Measurements from ENCODE around the gene TBX5.
"Not testable (repeated sequence)": the region's sequence is repeated elsewhere in the genome, so short reads cannot be mapped to it uniquely, and the experiment has no call there.

Gene TBX5

DNA sequence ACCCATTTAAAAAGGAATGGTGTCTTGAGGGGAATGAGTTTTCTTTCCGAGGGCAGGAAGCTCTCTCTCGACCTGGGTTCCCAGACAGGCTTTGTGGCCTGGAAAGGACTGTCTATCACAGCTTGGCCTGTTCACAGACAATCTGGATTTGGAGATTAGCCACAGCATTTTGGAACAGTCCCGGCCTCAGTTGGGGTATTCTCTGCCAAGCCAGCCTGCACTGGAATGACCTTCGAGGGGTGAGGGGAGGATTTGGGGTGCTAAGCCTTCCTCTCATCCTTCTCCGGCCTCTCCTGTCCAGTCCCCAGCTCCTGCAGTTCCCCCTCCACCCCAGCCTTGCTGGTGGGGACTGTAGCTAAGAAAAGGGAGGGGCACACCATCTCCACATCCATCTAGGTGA, 13.0 kb downstream of the TBX5 start:
- no peak for DNase-seq (ENCODE audit: extremely low read depth in 1 of 2, low read depth in 1 of 2)

DNA sequence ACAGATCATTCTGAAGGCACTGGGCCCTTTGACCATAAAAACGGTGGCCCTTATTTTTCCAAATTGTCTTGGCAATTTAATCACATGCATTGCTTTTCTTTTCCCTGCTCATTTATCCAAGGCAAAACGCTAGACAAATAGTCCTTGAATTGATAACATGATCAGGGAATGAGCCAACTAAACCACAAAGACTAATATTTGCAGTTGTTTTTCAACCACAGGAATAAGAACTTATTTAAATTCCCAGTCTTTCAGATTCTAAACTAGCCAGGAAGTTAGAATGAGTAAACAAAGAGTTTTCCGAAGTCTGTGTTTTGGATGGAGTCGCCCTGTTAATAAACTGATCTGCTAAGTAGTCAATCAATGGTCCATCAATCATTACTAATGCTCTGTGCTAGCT, 14.9 kb downstream of the TBX5 start:
- DNase-seq (ENCODE audit: extremely low read depth in 1 of 2, low read depth in 1 of 2), result no peak

DNA sequence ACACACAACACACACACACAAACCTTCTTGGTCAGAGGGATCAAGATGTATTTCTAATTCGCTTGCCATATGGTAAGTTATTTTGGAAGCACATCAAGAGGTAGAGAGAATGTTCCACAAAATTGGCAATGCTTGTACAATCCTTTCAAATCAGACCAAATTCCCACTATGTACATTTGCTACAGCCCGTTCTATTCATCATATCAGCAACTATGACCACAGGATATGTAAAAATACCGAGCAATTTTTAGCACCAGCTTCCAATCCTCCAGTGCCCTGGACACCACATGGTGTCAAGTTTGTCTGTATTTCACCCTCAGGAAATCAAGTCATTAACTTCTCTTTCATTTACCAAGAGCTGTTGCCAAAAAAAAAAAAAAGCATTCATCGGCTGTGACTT, 21.2 kb downstream of the TBX5 start:
- DNase-seq (ENCODE audit: extremely low read depth in 1 of 2, low read depth in 1 of 2), result no peak

DNA sequence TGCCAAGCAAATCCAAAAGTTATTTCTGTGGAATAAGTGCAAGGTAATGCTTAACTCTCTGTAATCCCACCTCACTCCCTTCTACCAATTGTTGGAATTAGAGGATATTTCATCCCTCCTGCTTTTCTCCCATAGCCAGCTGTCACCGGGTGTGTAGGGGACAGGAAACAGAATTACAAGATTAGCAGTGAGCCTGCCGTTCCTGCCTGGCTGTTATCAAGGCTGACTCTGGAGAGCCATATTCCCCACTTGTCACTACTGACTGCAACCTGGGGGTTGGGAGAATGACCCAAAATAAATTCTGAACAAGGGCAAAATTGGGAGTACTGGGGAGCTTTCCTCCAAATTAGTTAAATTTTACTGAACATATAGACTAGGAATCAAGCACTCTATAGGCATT, 24.8 kb downstream of the TBX5 start:
- no peak for DNase-seq (ENCODE audit: extremely low read depth in 1 of 2, low read depth in 1 of 2)

DNA sequence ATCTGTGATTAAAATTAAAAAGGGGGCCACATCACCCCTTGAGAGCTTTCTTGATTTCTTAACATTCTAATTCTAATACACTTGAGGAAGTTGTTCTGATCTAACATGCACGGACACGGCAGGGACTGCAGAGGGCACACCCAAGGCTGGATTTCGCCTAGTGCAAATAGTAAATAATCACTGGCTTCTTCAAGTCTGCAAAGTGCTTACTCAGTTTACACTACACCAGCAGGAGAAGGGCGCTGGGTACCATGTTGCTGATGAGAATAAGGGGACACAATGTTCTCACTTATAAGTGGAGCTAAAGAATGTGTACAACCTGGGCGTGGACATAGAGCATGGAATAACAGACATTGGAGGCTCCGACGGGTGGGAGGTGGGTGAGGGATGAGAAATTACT, 34.2 kb downstream of the TBX5 start:
- no peak for DNase-seq (ENCODE audit: extremely low read depth in 1 of 2, low read depth in 1 of 2)

DNA sequence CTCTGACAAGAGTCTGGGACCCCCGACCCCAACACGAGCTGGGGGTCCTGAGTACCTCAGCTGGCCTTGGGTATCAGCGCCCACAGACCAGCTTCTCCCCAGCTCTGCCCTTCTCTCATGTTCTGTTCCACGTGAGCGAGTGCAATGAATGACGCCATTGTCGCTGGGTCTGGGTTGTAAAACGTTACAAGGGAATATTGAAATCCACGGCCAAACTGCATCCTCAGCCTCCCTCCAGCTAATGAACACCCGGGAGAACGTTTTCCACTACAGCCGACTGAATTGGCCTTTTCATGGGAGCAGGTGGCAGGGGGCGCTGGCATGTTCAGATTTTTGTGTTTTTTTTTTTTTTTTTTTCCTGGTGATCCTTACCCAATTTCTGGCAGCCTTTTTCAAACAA, 34.7 kb downstream of the TBX5 start:
- no peak for DNase-seq (ENCODE audit: extremely low read depth in 1 of 2, low read depth in 1 of 2)

DNA sequence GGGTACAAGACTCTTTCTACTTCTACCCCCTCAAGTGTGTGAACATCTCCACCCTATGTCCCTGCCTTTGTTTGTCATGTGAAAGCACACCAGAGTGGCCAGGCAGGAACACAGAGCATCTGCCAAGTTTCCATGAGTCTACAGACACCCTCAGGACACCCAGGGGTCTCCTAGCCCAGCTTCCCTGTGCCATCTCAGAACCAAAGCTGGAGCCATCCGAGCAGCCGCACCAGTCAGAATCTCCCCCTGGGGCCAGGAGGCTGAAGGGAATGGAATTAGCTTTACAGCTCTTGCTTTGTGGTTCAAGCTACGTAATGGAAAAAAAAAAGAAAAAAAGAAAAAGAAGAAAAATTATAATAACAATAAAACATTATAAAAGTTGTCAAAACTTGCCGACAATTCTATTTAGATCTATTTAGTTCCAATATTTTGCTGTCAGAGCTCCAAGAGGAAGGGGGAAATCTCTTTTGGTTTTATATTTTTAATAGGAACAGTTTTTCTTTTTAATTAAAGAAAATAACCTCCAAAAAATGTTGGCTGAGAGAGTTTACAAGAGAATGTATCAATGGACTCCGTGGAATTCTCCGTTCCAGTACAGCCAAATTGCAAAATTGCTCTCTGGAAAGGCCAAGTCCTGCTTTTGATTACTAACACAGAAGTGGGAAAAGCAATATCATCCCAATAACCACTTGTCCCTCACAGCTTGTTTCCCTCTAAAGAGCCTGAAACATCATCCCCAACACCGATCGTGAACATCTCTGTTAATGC, 37.1 kb downstream of the TBX5 start:
- no peak for DNase-seq (ENCODE audit: extremely low read depth in 1 of 2, low read depth in 1 of 2)

DNA sequence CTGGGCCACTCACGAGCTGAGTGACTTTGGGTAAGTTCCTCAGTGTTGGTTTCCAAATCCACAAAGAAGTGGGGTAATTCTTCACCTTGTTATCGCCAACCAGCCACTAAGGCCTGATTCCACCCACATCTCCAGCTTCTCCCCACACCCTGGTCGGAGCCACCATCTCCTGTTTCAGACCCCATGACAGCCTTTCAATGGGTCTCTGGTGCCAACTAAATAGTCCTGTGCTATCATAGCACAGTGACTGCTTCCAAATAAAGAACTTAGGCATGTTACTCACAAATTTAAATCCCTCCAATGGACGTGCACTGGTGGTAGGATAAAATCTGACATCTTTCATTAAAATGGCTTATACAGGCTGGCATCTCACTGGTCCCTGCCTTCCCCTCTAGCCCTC, 44.0 kb downstream of the TBX5 start:
- DNase-seq (ENCODE audit: extremely low read depth in 1 of 2, low read depth in 1 of 2), result no peak

DNA sequence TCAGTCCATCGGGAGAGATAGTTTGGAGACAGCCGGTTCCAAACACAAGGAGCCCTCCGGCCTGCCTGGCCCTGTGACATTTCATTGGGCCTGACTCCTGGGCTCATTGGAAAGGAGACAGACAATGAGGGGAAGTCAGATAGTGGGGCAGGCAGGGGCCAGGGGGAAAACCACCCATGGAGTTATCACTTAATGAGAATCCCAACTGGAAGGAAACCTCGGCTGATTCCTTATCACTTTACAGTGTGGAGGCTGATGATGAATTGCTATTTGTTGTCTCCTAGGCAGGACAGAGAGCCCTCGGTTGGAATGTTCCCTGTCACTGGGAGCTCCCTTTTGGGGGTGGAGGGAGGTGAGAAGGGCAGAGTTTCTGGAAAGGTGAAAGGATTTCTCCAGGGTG, 44.4 kb downstream of the TBX5 start:
- DNase-seq (ENCODE audit: extremely low read depth in 1 of 2, low read depth in 1 of 2), result no peak

DNA sequence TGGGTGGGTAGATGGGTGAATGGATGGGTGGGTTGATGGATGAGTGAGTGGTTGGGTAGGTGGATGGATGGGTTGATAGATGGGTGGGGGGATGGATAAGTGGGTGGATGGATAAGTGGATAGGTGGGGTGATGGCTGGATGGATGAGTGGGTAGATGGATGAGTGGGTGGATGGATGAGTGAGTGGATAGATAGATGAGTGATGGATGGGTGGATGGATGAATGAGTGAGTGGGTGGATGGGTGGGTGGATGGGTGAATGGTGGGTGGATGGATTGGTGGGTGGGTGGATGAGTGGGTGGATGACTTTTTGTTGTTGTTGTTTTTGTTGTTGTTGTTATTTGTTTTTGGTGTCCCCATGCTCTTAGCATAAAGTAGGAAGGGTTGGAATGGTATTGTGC, 45.5 kb downstream of the TBX5 start:
- DNase-seq (ENCODE audit: extremely low read depth in 1 of 2, low read depth in 1 of 2), result no peak

DNA sequence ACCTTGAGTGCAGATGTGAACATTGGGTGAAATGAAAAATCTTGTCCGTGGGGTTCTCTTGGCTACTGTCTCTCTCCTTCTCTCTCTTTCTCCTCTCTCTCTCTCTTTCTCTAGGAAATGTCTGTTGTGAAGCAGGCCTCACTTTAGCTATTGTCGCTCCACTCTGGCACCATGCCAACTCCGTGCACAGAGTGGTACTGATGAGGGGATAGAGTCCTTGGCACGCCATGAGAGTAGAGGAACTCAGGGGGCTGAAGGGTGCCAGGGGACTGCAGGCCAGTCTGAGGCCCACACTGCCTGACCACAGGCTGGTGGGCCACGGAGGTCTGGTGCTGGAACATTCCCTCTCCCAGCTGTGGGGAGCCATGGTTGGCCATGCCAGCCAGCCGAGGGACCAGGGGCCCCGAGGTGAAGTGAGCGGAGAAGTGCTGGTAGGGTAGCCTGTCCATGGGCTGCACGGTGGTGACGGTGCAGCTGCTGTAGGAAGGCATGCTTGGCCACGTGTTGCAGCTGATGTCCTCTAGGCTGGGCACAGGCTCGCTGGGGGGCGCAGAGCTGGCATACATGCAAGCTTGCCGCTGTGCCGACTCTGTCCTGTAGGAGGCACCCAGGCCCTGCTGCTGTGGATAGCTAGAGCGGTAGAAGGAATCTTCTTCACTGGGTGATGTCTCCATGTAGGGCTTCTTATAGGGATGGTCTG, 50.4 kb downstream of the TBX5 start:
- DNase-seq (ENCODE audit: extremely low read depth in 1 of 2, low read depth in 1 of 2), result no peak

DNA sequence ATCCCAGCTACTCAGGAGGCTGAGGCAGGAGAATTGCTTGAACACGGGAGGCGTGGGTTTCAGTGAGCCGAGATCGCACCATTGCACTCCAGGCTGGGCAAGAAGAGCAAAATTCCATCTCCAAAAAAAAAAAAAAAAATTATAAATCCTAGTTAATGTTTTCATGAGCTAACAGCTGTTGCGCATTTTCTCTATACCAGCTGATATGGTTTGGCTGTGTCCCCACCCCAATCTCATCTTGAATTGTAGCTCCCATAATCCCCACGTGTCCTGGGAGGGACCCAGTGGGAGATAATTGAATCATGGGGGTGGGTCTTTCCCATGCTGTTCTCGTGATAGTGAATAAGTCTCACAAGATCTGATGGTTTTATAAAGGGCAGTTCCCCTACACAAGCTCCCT, 56.7 kb downstream of the TBX5 start:
- DNase-seq (ENCODE audit: extremely low read depth in 1 of 2, low read depth in 1 of 2), result not testable (repeated sequence)

DNA sequence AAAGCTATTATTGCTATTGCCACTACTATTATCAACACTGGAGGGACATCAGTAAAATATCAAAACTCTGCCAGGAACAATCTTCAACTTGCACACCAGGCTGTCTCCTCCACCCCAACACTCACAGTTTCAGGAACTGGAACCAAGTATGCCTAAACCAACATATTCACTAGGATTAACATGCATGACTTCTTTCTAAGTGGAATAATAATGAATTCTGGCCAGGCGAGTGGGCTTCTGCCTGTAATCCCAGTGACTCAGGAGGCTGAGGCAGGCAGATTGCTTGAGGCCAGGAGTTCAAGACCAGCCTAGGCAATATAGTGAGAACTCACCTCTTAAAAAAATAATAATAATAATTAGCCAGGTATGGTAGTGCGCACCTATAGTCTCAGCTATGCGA, 58.1 kb downstream of the TBX5 start:
- DNase-seq (ENCODE audit: extremely low read depth in 1 of 2, low read depth in 1 of 2), result no peak

DNA sequence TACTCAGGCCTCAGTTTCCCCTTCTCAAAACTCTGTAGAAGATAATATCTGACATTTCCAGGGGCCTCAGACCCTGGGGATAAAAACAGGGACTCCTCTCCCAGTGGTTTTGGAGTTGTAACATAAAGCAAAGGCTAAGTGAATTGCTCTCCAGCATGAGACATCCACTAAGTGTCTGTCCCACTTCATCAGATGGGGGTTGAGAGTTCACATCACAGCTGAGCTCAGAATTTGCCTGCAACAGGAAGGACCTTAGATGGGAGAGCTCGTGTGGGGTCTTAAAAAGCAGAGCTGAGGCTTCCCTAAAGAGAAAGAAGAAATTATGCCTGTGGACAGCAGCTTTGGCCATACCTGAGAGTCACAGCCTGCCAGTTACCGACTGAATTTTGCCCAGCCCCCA, 61.1 kb downstream of the TBX5 start:
- DNase-seq (ENCODE audit: extremely low read depth in 1 of 2, low read depth in 1 of 2), result no peak

DNA sequence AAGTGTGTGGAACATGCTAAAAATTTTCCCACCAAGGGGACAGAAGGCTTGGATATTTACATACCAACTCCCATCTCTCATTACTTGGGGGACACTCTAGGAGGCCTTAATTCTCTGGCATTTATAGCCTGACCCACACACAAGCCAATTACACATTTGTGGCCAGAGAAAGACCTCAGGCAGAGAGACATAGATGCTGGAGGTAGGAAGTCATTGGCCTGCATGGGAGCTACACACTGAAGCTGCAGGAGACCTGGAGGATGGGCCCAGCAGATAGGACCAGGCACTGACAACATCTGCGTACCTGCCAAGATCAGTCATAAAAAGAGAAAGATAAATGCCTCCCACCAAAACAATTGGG, 61.7 kb downstream of the TBX5 start:
- no peak for DNase-seq (ENCODE audit: extremely low read depth in 1 of 2, low read depth in 1 of 2)

DNA sequence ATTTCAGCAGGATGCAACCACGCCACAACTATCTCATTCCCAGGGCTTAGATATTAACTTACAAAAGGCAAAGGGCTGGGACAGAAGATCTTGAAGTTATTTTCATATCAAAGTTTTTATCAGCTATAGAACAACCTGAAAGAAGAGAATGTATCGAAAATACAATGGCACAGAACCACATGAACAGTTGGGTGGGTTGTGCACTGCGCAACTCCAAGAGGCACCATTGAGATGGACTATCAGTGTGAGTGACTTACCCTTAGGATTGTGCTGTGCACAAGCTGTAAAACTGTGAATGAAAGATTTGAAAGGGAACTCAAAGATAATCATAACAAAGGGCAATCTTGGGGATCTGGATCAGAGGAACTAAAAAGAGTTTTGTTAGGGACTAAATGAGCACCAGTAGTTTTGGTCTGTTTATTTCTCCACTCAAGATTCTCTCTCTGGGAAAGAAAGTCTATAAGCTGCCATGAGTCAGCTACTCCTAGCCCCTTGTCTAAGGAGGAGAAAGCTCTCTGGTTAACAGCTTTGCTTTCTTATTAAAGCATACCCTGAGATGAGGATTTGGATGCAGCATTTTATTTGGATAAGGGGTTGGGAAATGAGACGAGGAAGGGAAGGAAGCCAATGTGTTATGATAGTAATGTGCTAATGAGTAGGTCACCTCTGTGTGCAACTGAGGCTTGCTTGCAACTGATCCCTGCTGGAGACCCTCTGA, 62.2 kb downstream of the TBX5 start:
- DNase-seq (ENCODE audit: extremely low read depth in 1 of 2, low read depth in 1 of 2), result no peak

DNA sequence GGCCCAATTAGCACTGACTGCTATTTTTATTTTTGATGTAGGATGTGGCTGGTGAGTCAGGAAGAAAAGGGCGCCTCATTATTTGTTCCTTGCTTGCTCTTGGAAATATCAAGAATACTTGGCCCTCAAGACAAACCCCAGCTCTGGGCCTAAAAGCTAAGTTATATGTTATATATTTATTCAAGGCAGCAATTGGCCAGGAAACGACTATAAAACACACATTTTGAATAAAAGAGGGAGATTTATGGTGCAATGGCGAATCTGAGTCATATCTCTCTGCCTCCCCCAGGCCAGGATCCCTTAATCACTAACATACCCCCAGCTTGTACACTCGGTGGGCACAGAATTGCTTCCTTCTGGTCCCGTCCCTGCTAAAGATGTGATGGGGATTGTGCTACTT, 63.3 kb downstream of the TBX5 start:
- DNase-seq (ENCODE audit: extremely low read depth in 1 of 2, low read depth in 1 of 2), result no peak

DNA sequence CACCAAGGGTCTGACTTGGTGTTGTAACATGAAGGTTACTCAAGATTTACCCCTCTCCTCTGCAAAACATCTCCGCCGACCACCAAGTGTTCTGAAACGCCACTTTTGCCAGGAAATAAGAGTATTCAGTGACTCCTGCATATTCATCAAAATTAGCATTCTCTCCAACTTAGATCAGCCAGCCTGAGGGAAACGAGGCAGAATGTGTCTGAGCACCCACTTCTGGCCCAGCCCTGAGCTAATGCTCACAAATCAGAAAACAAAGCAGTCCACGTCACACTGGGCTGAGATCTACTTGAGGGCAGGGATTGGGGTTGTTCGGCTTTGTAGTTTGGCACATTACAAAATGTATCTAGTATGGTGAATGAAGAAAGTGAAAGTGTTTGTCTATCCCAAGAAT, 64.3 kb downstream of the TBX5 start:
- DNase-seq (ENCODE audit: extremely low read depth in 1 of 2, low read depth in 1 of 2), result no peak

DNA sequence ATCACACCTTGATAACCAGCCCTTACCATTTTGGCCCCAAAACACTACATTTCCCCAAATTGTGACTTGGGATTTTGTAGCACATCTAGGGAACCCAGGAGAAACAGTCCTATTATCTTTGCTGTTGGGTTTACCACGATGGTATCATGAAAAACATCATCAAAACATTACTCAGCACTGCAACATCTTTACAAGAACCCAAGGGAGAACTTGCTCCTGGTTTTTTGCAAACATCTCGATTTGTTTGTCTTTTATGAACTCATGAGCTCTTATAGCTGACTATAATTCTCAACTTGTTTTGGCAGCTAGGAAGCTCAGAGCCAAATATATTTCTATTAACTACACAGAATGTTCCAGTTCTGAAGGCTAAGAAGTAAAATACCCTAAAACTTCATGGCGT, 65.7 kb downstream of the TBX5 start:
- no peak for DNase-seq (ENCODE audit: extremely low read depth in 1 of 2, low read depth in 1 of 2)

DNA sequence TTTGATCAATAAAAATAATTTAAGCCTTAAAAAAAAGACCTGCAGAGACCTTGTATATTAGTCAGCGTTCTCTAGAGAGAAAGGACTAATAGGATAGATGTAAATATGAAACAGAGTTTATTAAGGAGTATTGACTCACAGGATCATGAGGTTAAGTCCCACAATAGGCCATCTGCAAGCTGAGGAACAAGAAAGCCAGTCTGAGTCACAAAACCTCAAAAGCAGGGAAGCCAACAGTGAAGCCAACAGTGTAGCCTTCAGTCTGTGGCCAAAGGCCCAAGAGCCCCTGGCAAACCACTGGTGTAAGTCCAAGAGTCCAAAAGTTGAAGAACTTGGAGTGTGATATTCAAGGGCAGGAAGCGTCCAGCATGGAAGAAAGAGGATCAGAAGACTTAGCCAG, 66.3 kb downstream of the TBX5 start:
- DNase-seq (ENCODE audit: extremely low read depth in 1 of 2, low read depth in 1 of 2), result no peak

DNA sequence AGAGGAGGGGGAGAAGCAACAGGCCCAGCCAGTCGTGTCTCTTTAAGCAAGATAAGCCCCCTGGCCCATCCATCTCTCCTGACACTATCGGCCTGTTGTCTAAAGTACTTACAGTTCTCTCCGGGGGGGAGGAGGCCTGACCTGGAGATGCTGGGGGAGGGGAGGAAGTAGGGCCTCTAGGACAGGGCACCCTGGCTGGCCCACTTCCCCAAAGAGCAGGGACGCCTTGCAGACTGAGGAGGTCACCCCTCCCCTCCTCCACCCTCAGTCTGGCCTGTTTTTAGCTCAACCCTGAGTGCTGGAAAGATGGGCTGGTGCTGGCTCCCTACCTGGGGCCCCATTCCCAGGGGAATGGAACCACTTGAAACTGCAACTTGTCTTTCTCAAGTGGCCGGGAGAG, 70.3 kb downstream of the TBX5 start:
- DNase-seq (ENCODE audit: extremely low read depth in 1 of 2, low read depth in 1 of 2), result no peak

DNA sequence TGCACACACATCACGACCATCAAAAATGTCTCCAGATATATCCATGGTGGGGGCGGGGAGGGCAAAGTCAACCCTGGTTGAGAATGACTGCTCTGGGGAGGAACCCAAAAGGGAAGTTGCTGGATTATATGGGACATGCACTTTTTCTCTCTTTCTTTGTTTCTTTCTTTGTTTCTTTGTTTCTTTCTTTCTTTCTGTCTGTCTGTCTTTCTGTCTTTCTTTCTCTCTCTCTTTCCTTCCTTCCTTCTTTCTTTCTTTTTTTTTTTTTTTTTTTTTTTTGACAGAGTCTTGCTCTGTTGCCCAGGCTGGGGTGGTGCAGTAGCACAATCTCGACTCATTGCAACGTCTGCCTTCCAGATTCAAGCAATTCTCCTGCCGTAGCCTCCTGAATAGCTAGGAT, 71.5 kb downstream of the TBX5 start:
- DNase-seq (ENCODE audit: extremely low read depth in 1 of 2, low read depth in 1 of 2), result no peak

All from activated CD8-positive, alpha-beta memory T cell treated with anti-CD3 and anti-CD28 coated beads for 1 hour (primary cell).